WTC11 (cell line): ENCODE results near the gene OSBPL10. TPM values are rescaled to one million over a fixed set of nuclear protein-coding genes. Genes with fewer than 3 reads are reported as not detected.

Experiments used
- ATAC-seq: fragments of 200-7000 bp; cut with Tn5 transposase; 2 replicates; pipeline ENCODE4 v1.10.0; 2021; ENCODE audit warnings: mild to moderate bottlenecking, moderate library complexity
- CTCF ChIA-PET: fragments of 300-600 bp; sonication (Branson Sonifier 250); formaldehyde crosslinking; loops from one replicate; lab custom pipeline; 2021; ENCODE audit warnings: antibody characterized with exemption; lab: Charles Lee
- POLR2A ChIA-PET: fragments of 350-600 bp; sonication (Branson Sonifier 250); formaldehyde crosslinking; loops from one replicate; lab custom pipeline; 2021; ENCODE audit warnings: antibody characterized with exemption; lab: Charles Lee
- DNase-seq: peaks from one replicate; pipeline ENCODE4 v3.0.0; 2021; ENCODE audit warnings: low spot score
- H3K27ac Mint-ChIP-seq: 2 replicates; pipeline ENCODE4 v1.8.0; 2021; ENCODE audit warnings: mixed read lengths
- H3K27me3 Mint-ChIP-seq: 2 replicates; pipeline ENCODE4 v1.8.0; 2021; ENCODE audit warnings: low read depth, mild to moderate bottlenecking, moderate library complexity, mixed read lengths
- H3K36me3 Mint-ChIP-seq: 2 replicates; pipeline ENCODE4 v1.8.0; 2021; ENCODE audit warnings: mixed read lengths
- H3K4me1 Mint-ChIP-seq: 2 replicates; pipeline ENCODE4 v1.8.0; 2022; ENCODE audit warnings: mixed read lengths
- H3K4me3 Mint-ChIP-seq: 2 replicates; pipeline ENCODE4 v1.8.0; 2021; ENCODE audit warnings: mild to moderate bottlenecking, moderate library complexity, mixed read lengths
- H3K9me3 Mint-ChIP-seq: 2 replicates; pipeline ENCODE4 v1.8.0; 2021; ENCODE audit warnings: mixed read lengths
- CREM ChIP-seq: sonication (generic); formaldehyde crosslinking; IDR thresholded peaks from 2 replicates; pipeline ENCODE4 v1.8.1; 2022; ENCODE audit warnings: mild to moderate bottlenecking, missing genetic modification reagents, moderate library complexity
- FOXJ3 ChIP-seq: sonication (generic); formaldehyde crosslinking; IDR thresholded peaks from 2 replicates; pipeline ENCODE4 v1.9.0; 2021; ENCODE audit warnings: missing genetic modification reagents, mild to moderate bottlenecking, borderline replicate concordance
- IRF2 ChIP-seq: sonication (generic); formaldehyde crosslinking; IDR thresholded peaks from 2 replicates; pipeline ENCODE4 v1.8.0; 2022; ENCODE audit warnings: low read depth, missing genetic modification reagents, borderline replicate concordance
- PRRX2 ChIP-seq: fragments of 250-450 bp; sonication (Bioruptor Pico); IDR thresholded peaks from 2 replicates; pipeline ENCODE4 v1.8.0; 2021; ENCODE audit warnings: mild to moderate bottlenecking
- RELA ChIP-seq: sonication (generic); formaldehyde crosslinking; IDR thresholded peaks from 2 replicates; pipeline ENCODE4 v1.8.1; 2022; ENCODE audit warnings: missing genetic modification reagents, mild to moderate bottlenecking, borderline replicate concordance
- TEAD1 ChIP-seq: sonication (generic); formaldehyde crosslinking; IDR thresholded peaks from 2 replicates; pipeline ENCODE4 v1.8.0; 2022; ENCODE audit warnings: mild to moderate bottlenecking, missing genetic modification reagents
- ZBTB21 ChIP-seq: sonication (generic); formaldehyde crosslinking; IDR thresholded peaks from 2 replicates; pipeline ENCODE4 v1.8.1; 2023; ENCODE audit warnings: mild to moderate bottlenecking, missing genetic modification reagents, borderline replicate concordance
- ZBTB43 ChIP-seq: sonication (generic); formaldehyde crosslinking; IDR thresholded peaks from 2 replicates; pipeline ENCODE4 v1.8.1; 2023; ENCODE audit warnings: mild to moderate bottlenecking, missing genetic modification reagents
- ZNF121 ChIP-seq: sonication (generic); formaldehyde crosslinking; IDR thresholded peaks from 2 replicates; pipeline ENCODE4 v1.8.0; 2023; ENCODE audit warnings: missing genetic modification reagents
- ZNF423 ChIP-seq: fragments of 250-450 bp; sonication (Bioruptor Pico); IDR thresholded peaks from 2 replicates; pipeline ENCODE4 v2.1.2; 2022; ENCODE audit warnings: mild to moderate bottlenecking, moderate library complexity
- total RNA-seq: library from RNA; stranded (reverse); gene quantifications from 3 replicates; pipeline ENCODE4 v1.2.3, GENCODE V29; 2021
- TF ChIP-seq, protein P1 (sequence below): fragments of 250-450 bp; sonication (Bioruptor Pico); conservative IDR thresholded peaks from 2 replicates; pipeline ENCODE4 v1.9.0; 2021; ENCODE audit warnings: mild to moderate bottlenecking
- TF ChIP-seq, protein P2 (sequence below): fragments of 250-450 bp; sonication (Bioruptor Pico); IDR thresholded peaks from 2 replicates; pipeline ENCODE4 v1.9.0; 2021; ENCODE audit warnings: mild to moderate bottlenecking, borderline replicate concordance
- TF ChIP-seq, protein P3 (sequence below): sonication (generic); formaldehyde crosslinking; IDR thresholded peaks from 2 replicates; pipeline ENCODE4 v1.8.1; 2022; ENCODE audit warnings: mild to moderate bottlenecking, moderate library complexity, missing genetic modification reagents
- TF ChIP-seq, protein P4 (sequence below): fragments of 250-450 bp; sonication (Bioruptor Pico); IDR thresholded peaks from 2 replicates; pipeline ENCODE4 v1.9.0; 2021; ENCODE audit warnings: mild to moderate bottlenecking
- TF ChIP-seq, protein P5 (sequence below): sonication (generic); formaldehyde crosslinking; IDR thresholded peaks from 2 replicates; pipeline ENCODE4 v1.8.0; 2023; ENCODE audit warnings: mild to moderate bottlenecking, missing genetic modification reagents
- TF ChIP-seq, protein P6 (sequence below): sonication (generic); formaldehyde crosslinking; IDR thresholded peaks from 2 replicates; pipeline ENCODE4 v1.8.0; 2022; ENCODE audit warnings: mild to moderate bottlenecking, missing genetic modification reagents
- TF ChIP-seq, protein P7 (sequence below): sonication (generic); formaldehyde crosslinking; IDR thresholded peaks from 2 replicates; pipeline ENCODE4 v1.8.1; 2022; ENCODE audit warnings: low read depth, missing genetic modification reagents, borderline replicate concordance

Gene OSBPL10
- total RNA-seq, 1 experiment from 2014 or later: 84.1 TPM

DNA sequence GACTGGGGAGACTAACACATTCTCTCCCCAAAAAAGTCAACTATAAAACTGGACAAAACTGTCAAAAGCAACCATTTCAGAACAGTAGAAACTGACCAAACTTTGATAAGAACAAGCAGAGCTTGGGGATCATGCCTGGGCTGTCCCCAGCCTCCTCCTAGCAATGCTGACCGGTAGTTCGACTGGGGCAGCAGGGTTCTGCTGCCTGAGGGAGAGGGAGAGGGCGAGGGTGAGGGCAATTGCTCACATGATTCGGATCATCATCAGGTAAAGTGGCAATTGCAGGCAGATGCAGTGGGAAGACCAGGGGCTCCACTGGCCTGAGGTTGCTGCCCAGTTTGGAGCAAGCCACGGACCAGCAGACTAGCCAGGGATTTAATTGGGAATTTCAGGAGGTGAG, 88.6 kb downstream of the OSBPL10 start:
- peak overlapping the region; percentile 76 for H3K27ac Mint-ChIP-seq

More for the DNA sequence above, 88.6 kb downstream of the OSBPL10 start:
- Mint-ChIP-seq H3K9me3 (0 out of 2 replicates have a peak, but pooled peaks cover 4% of the 10 kb centered on the region), H3K4me3 (no peak overlapping the region), H3K4me1 (peaks cover 88% of the 10 kb centered on the region), H3K36me3 (no peaks in the 10 kb centered on the region), H3K27me3 (no peaks in the 10 kb centered on the region)
- ChIA-PET POLR2A (no interaction called here), CTCF (no interaction called here)
- no peak for DNase-seq
- TF ChIP-seq FOXJ3: no peak
- TF ChIP-seq ZBTB43 (CRISPR knock-in tag): no peak
- TF ChIP-seq CREM (CRISPR knock-in tag): no peak
- TF ChIP-seq, protein P1, sequence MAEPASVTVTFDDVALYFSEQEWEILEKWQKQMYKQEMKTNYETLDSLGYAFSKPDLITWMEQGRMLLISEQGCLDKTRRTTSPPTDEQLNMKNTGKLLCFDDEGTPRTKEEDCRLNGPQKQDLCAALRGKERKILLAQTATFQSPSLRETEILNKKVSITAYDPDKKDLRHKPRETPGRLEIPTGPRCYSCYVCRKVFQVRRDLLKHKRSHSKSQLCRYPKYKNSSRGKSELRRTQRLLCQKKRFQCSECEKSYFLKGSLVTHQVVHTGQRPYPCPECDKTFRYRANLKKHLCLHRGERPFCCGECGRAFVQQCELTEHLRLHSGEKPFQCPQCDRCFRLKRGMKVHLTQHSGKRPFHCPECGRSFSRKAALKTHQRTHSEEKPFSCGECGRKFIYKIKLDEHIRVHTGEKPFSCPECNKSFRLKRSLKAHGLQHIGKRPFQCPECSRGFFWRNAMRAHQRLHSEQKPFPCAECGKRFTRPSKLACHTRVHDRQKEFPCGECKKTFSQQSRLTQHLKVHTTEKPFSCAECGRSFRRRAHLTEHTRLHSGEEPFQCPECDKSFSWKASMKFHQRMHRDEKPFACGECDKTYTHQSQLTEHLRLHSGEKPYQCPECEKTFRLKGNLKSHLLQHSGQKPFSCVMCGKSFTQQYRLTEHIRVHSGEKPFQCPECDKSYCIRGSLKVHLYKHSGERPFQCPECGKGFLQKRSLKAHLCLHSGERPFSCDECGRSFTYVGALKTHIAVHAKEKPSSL: no peak
- TF ChIP-seq ZBTB21 (CRISPR knock-in tag): no peak
- no peak for TF ChIP-seq ZNF423
- TF ChIP-seq, protein P2, sequence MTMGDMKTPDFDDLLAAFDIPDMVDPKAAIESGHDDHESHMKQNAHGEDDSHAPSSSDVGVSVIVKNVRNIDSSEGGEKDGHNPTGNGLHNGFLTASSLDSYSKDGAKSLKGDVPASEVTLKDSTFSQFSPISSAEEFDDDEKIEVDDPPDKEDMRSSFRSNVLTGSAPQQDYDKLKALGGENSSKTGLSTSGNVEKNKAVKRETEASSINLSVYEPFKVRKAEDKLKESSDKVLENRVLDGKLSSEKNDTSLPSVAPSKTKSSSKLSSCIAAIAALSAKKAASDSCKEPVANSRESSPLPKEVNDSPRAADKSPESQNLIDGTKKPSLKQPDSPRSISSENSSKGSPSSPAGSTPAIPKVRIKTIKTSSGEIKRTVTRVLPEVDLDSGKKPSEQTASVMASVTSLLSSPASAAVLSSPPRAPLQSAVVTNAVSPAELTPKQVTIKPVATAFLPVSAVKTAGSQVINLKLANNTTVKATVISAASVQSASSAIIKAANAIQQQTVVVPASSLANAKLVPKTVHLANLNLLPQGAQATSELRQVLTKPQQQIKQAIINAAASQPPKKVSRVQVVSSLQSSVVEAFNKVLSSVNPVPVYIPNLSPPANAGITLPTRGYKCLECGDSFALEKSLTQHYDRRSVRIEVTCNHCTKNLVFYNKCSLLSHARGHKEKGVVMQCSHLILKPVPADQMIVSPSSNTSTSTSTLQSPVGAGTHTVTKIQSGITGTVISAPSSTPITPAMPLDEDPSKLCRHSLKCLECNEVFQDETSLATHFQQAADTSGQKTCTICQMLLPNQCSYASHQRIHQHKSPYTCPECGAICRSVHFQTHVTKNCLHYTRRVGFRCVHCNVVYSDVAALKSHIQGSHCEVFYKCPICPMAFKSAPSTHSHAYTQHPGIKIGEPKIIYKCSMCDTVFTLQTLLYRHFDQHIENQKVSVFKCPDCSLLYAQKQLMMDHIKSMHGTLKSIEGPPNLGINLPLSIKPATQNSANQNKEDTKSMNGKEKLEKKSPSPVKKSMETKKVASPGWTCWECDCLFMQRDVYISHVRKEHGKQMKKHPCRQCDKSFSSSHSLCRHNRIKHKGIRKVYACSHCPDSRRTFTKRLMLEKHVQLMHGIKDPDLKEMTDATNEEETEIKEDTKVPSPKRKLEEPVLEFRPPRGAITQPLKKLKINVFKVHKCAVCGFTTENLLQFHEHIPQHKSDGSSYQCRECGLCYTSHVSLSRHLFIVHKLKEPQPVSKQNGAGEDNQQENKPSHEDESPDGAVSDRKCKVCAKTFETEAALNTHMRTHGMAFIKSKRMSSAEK (CRISPR knock-in tag): no peak
- TF ChIP-seq, protein P3, sequence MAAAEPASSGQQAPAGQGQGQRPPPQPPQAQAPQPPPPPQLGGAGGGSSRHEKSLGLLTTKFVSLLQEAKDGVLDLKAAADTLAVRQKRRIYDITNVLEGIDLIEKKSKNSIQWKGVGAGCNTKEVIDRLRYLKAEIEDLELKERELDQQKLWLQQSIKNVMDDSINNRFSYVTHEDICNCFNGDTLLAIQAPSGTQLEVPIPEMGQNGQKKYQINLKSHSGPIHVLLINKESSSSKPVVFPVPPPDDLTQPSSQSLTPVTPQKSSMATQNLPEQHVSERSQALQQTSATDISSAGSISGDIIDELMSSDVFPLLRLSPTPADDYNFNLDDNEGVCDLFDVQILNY (CRISPR knock-in tag): no peak
- TF ChIP-seq IRF2 (CRISPR knock-in tag): no peak
- TF ChIP-seq, protein P4, sequence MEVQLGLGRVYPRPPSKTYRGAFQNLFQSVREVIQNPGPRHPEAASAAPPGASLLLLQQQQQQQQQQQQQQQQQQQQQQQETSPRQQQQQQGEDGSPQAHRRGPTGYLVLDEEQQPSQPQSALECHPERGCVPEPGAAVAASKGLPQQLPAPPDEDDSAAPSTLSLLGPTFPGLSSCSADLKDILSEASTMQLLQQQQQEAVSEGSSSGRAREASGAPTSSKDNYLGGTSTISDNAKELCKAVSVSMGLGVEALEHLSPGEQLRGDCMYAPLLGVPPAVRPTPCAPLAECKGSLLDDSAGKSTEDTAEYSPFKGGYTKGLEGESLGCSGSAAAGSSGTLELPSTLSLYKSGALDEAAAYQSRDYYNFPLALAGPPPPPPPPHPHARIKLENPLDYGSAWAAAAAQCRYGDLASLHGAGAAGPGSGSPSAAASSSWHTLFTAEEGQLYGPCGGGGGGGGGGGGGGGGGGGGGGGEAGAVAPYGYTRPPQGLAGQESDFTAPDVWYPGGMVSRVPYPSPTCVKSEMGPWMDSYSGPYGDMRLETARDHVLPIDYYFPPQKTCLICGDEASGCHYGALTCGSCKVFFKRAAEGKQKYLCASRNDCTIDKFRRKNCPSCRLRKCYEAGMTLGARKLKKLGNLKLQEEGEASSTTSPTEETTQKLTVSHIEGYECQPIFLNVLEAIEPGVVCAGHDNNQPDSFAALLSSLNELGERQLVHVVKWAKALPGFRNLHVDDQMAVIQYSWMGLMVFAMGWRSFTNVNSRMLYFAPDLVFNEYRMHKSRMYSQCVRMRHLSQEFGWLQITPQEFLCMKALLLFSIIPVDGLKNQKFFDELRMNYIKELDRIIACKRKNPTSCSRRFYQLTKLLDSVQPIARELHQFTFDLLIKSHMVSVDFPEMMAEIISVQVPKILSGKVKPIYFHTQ: no peak
- TF ChIP-seq ZNF121: no peak
- no peak for TF ChIP-seq PRRX2 (CRISPR knock-in tag)
- no peak for TF ChIP-seq TEAD1
- TF ChIP-seq, protein P5, sequence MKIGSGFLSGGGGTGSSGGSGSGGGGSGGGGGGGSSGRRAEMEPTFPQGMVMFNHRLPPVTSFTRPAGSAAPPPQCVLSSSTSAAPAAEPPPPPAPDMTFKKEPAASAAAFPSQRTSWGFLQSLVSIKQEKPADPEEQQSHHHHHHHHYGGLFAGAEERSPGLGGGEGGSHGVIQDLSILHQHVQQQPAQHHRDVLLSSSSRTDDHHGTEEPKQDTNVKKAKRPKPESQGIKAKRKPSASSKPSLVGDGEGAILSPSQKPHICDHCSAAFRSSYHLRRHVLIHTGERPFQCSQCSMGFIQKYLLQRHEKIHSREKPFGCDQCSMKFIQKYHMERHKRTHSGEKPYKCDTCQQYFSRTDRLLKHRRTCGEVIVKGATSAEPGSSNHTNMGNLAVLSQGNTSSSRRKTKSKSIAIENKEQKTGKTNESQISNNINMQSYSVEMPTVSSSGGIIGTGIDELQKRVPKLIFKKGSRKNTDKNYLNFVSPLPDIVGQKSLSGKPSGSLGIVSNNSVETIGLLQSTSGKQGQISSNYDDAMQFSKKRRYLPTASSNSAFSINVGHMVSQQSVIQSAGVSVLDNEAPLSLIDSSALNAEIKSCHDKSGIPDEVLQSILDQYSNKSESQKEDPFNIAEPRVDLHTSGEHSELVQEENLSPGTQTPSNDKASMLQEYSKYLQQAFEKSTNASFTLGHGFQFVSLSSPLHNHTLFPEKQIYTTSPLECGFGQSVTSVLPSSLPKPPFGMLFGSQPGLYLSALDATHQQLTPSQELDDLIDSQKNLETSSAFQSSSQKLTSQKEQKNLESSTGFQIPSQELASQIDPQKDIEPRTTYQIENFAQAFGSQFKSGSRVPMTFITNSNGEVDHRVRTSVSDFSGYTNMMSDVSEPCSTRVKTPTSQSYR (CRISPR knock-in tag): no peak
- TF ChIP-seq, protein P6, sequence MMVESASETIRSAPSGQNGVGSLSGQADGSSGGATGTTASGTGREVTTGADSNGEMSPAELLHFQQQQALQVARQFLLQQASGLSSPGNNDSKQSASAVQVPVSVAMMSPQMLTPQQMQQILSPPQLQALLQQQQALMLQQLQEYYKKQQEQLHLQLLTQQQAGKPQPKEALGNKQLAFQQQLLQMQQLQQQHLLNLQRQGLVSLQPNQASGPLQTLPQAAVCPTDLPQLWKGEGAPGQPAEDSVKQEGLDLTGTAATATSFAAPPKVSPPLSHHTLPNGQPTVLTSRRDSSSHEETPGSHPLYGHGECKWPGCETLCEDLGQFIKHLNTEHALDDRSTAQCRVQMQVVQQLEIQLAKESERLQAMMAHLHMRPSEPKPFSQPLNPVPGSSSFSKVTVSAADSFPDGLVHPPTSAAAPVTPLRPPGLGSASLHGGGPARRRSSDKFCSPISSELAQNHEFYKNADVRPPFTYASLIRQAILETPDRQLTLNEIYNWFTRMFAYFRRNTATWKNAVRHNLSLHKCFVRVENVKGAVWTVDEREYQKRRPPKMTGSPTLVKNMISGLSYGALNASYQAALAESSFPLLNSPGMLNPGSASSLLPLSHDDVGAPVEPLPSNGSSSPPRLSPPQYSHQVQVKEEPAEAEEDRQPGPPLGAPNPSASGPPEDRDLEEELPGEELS (CRISPR knock-in tag): no peak
- no peak for TF ChIP-seq RELA (CRISPR knock-in tag)
- TF ChIP-seq, protein P7, sequence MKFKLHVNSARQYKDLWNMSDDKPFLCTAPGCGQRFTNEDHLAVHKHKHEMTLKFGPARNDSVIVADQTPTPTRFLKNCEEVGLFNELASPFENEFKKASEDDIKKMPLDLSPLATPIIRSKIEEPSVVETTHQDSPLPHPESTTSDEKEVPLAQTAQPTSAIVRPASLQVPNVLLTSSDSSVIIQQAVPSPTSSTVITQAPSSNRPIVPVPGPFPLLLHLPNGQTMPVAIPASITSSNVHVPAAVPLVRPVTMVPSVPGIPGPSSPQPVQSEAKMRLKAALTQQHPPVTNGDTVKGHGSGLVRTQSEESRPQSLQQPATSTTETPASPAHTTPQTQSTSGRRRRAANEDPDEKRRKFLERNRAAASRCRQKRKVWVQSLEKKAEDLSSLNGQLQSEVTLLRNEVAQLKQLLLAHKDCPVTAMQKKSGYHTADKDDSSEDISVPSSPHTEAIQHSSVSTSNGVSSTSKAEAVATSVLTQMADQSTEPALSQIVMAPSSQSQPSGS (CRISPR knock-in tag): no peak
- ATAC-seq: peak; percentile 25
